IMR-90 (cell line): ENCODE data around the gene CERS1. TPM values are rescaled to one million over a fixed set of nuclear protein-coding genes. Genes with fewer than 3 reads are reported as not detected.

Experiments
- ATAC-seq: fragments of 200-7000 bp; cut with Tn5 transposase; 2 replicates; pipeline ENCODE4 v1.9.1; 2020; ENCODE audit warnings: low read depth, mild to moderate bottlenecking, moderate library complexity
- BruUV-seq: library from RNA; stranded (reverse); fragments of 400-500 nt; replicated peaks from 2 replicates; lab custom pipeline; 2021; lab: Mats Ljungman, UMichigan
- CTCF ChIA-PET: fragments of 300-600 bp; formaldehyde crosslinking; extraction: SDS; loops from one replicate; lab custom pipeline; 2021; ENCODE audit warnings: antibody characterized with exemption; lab: Yijun Ruan, JAX
- POLR2A ChIA-PET: fragments of 300-600 bp; sonication (Branson Sonifier 250); formaldehyde crosslinking; loops from one replicate; lab custom pipeline; 2022; ENCODE audit warnings: antibody characterized with exemption; ENCODE audit not compliant: unreplicated experiment; lab: Charles Lee
- DNase-seq: peaks from one replicate; pipeline ENCODE4 v3.0.0; 2013
- H2AFZ ChIP-seq: replicated peaks from 2 replicates; pipeline ENCODE3; 2013; ENCODE audit warnings: low read length, mild to moderate bottlenecking; ENCODE audit not compliant: poor library complexity
- H2AK5ac ChIP-seq: 2 replicates; pipeline ENCODE4 v1.6.1; 2013; ENCODE audit warnings: low read depth, low read length, inconsistent platforms
- H2AK9ac ChIP-seq: replicated peaks from 2 replicates; pipeline ENCODE3; 2013; ENCODE audit warnings: mild to moderate bottlenecking, low read depth, low read length, moderate library complexity; ENCODE audit not compliant: poor library complexity
- H2BK120ac ChIP-seq: 2 replicates; pipeline ENCODE4 v1.6.1; 2013; ENCODE audit warnings: low read depth, low read length, inconsistent platforms
- H2BK15ac ChIP-seq: 3 replicates; pipeline ENCODE4 v1.6.1; 2013; ENCODE audit warnings: low read depth, low read length, inconsistent platforms
- H2BK20ac ChIP-seq: 2 replicates; pipeline ENCODE4 v1.6.1; 2013; ENCODE audit warnings: low read depth, mild to moderate bottlenecking, inconsistent platforms, low read length, moderate library complexity
- H2BK5ac ChIP-seq: 2 replicates; pipeline ENCODE4 v1.6.1; 2013; ENCODE audit warnings: mild to moderate bottlenecking, low read depth, low read length, inconsistent platforms; ENCODE audit not compliant: poor library complexity, severe bottlenecking
- H3K14ac ChIP-seq: replicated peaks from 2 replicates; pipeline ENCODE4 v1.6.1; 2013; ENCODE audit warnings: low read depth, low read length, inconsistent platforms
- H3K18ac ChIP-seq: 2 replicates; pipeline ENCODE4 v1.6.1; 2013; ENCODE audit warnings: low read depth, low read length, control low read depth
- H3K23ac ChIP-seq: 2 replicates; pipeline ENCODE4 v1.6.1; 2013; ENCODE audit warnings: low read depth, low read length, inconsistent platforms
- H3K27ac ChIP-seq: 2 replicates; pipeline ENCODE4 v1.5.1; 2013; ENCODE audit warnings: mild to moderate bottlenecking, control low read depth, low read length; ENCODE audit not compliant: insufficient read depth
- H3K27me3 ChIP-seq: 2 replicates; pipeline ENCODE4 v1.6.1; 2013; ENCODE audit warnings: low read length; ENCODE audit not compliant: control insufficient read depth, insufficient read depth
- H3K36me3 ChIP-seq: 2 replicates; pipeline ENCODE4 v1.6.1; 2013; ENCODE audit warnings: low read length, mixed read lengths; ENCODE audit not compliant: control insufficient read depth, insufficient read depth
- H3K4ac ChIP-seq: 2 replicates; pipeline ENCODE4 v1.6.1; 2013; ENCODE audit warnings: low read depth, low read length, inconsistent platforms
- H3K4me1 ChIP-seq: 2 replicates; pipeline ENCODE4 v1.6.1; 2013; ENCODE audit warnings: low read length, mixed read lengths; ENCODE audit not compliant: control insufficient read depth, insufficient read depth
- H3K4me2 ChIP-seq: 2 replicates; pipeline ENCODE4 v1.6.1; 2013; ENCODE audit warnings: low read depth, mild to moderate bottlenecking, control low read depth, low read length, moderate library complexity
- H3K4me3 ChIP-seq: 2 replicates; pipeline ENCODE4 v1.5.1; 2013; ENCODE audit warnings: low read depth, mild to moderate bottlenecking, control low read depth, low read length, moderate library complexity; ENCODE audit not compliant: insufficient read depth
- H3K56ac ChIP-seq: 2 replicates; pipeline ENCODE4 v1.6.1; 2013; ENCODE audit warnings: low read length, inconsistent platforms; ENCODE audit not compliant: insufficient read depth; ENCODE audit errors: extremely low read depth
- H3K79me1 ChIP-seq, 2 experiments: 2 replicates each; pipeline ENCODE4 v1.6.1; 2013; ENCODE audit warnings: low read length in 2 of 2, inconsistent platforms in 1 of 2, low read depth in 1 of 2
- H3K9ac ChIP-seq: 2 replicates; pipeline ENCODE4 v1.6.1; 2013; ENCODE audit warnings: low read depth, low read length, control low read depth
- H3K9me1 ChIP-seq: 2 replicates; pipeline ENCODE4 v1.6.1; 2013; ENCODE audit warnings: low read length, inconsistent platforms; ENCODE audit not compliant: insufficient read depth
- H3K9me3 ChIP-seq: 2 replicates; pipeline ENCODE4 v1.6.1; 2013; ENCODE audit warnings: low read length; ENCODE audit not compliant: control insufficient read depth, insufficient read depth
- H4K20me1 ChIP-seq: 2 replicates; pipeline ENCODE4 v1.6.1; 2013; ENCODE audit warnings: low read length, inconsistent platforms; ENCODE audit not compliant: insufficient read depth
- H4K5ac ChIP-seq: 2 replicates; pipeline ENCODE4 v1.6.1; 2013; ENCODE audit warnings: mild to moderate bottlenecking, low read depth, low read length, control low read depth
- H4K8ac ChIP-seq, 2 experiments: 2 replicates each; pipeline ENCODE4 v1.6.1; 2013; ENCODE audit warnings: low read depth in 2 of 2, low read length in 2 of 2, control low read depth in 1 of 2, inconsistent platforms in 1 of 2
- H4K91ac ChIP-seq: 2 replicates; pipeline ENCODE4 v1.6.1; 2013; ENCODE audit warnings: low read depth, low read length, inconsistent platforms; ENCODE audit not compliant: insufficient read depth
- CHD1 ChIP-seq: IDR thresholded peaks from 2 replicates; pipeline ENCODE4 v1.6.1; 2012; ENCODE audit warnings: low read depth, low read length, improper control_type of control experiment
- RAD21 ChIP-seq: IDR thresholded peaks from 2 replicates; pipeline ENCODE4 v1.6.1; 2012; ENCODE audit warnings: low read length, improper control_type of control experiment
- WGBS, 2 experiments: methylation state at CpG; one replicate each; pipeline versions ENCODE4 v1.1.5 to v1.1.7; 2013; ENCODE audit warnings: missing lambda C conversion rate in 2 of 2; ENCODE audit not compliant: insufficient read length in 1 of 2; ENCODE audit errors: extremely low coverage in 2 of 2; 5-methylcytosine and 5-hydroxymethylcytosine counted together
- dilution Hi-C: fragments of 300-500 bp; cut with HindIII; formaldehyde crosslinking; loops from one replicate; pipeline ENCODE4 v1.14.3; 2018; ENCODE audit warnings: low sequenced_read_pairs; ENCODE audit not compliant: unreplicated experiment
- in situ Hi-C: fragments of 300-500 bp; cut with MboI; formaldehyde crosslinking; loops from 3 replicates; pipeline ENCODE4 v1.14.3; 2019; ENCODE audit warnings: low sequenced_read_pairs, inconsistent platforms, mixed read lengths
- intact Hi-C: fragments of 100-400 bp; cut with micrococcal nuclease; formaldehyde crosslinking; loops from 2 replicates; pipeline ENCODE4 v1.10.0; 2022
- polyA plus RNA-seq, 3 experiments: library from polyadenylated mRNA; depleted of rRNA; stranded (reverse); fragments of >200 nt; gene quantifications; 2 replicates each; pipeline ENCODE4 v1.2.3, GENCODE V29; 2012; ENCODE audit warnings: low replicate concordance in 1 of 3
- total RNA-seq: library from RNA; depleted of rRNA; stranded (reverse); fragments of >200 nt; gene quantifications from 2 replicates; pipeline ENCODE4 v1.2.3, GENCODE V29; 2012
- TF ChIP-seq, protein P1 (sequence below): conservative IDR thresholded peaks from 2 replicates; pipeline ENCODE4 v1.5.1; 2012; ENCODE audit warnings: mild to moderate bottlenecking, low read depth, low read length, improper control_type of control experiment

CERS1 gene
- total and polyA plus RNA-seq, 2 of the 4 experiments (the other 2 are of a cell fraction), result 0.90 to 4.3 TPM

DNA sequence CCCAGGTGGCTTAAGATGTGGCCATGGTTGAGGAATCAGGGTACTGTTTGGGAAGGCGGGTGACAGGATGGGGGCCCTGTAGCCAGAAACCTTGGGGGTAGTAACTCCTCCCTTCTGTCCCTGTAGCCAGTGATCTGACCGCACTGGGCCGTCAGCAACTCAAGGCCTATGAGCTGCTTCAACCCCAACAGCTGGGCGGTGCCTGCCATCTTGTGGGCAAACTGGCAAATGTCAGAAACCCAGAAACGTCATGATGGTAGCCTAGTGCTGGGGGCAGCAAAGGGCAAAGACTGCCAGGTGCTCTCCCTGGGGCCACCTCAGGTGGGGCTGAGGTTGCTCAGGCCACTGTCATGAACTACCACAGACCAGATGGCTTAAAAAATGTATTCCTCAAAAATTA is 19.7 kb upstream of the CERS1 start:
- Histone ChIP-seq H2BK20ac (no peak overlapping the region), H4K8ac (no peak overlapping the region), H3K9me3 (no peaks in the 10 kb centered on the region), H2BK5ac (no peak overlapping the region), H2AK9ac (peak overlapping the region; percentile 84), H2BK15ac (no peak overlapping the region), H2AK5ac (no peak overlapping the region), H4K20me1 (peaks cover 52% of the 10 kb centered on the region), H3K36me3 (peaks cover 31% of the 10 kb centered on the region), H3K18ac (no peak overlapping the region), H2AFZ (no peak overlapping the region), H3K4ac (no peak overlapping the region), H3K9ac (no peak overlapping the region), H4K5ac (no peak overlapping the region), H2BK120ac (no peak overlapping the region), H3K4me1 (peaks cover 5% of the 10 kb centered on the region), H3K23ac (no peak overlapping the region), H3K56ac (no peak overlapping the region), H3K79me1 (peaks cover 35 to 66% of the 10 kb centered on the region in 2 experiments), H3K27ac (no peak overlapping the region), H3K14ac (no peak overlapping the region), H3K4me3 (no peak overlapping the region), H3K9me1 (peaks cover 6% of the 10 kb centered on the region), H3K4me2 (no peak overlapping the region), H3K27me3 (no peaks in the 10 kb centered on the region), H4K91ac (no peak overlapping the region)
- intact Hi-C loops (loop anchor here (5.0 kb wide), 1 partner anchor 328 kb away; the partner anchor contains the start of gene REX1BD), in situ Hi-C loops (no loop called here), dilution Hi-C loops (no loop called here)
- BruUV-seq, result no TSS peak
- TF ChIP-seq, protein P1, sequence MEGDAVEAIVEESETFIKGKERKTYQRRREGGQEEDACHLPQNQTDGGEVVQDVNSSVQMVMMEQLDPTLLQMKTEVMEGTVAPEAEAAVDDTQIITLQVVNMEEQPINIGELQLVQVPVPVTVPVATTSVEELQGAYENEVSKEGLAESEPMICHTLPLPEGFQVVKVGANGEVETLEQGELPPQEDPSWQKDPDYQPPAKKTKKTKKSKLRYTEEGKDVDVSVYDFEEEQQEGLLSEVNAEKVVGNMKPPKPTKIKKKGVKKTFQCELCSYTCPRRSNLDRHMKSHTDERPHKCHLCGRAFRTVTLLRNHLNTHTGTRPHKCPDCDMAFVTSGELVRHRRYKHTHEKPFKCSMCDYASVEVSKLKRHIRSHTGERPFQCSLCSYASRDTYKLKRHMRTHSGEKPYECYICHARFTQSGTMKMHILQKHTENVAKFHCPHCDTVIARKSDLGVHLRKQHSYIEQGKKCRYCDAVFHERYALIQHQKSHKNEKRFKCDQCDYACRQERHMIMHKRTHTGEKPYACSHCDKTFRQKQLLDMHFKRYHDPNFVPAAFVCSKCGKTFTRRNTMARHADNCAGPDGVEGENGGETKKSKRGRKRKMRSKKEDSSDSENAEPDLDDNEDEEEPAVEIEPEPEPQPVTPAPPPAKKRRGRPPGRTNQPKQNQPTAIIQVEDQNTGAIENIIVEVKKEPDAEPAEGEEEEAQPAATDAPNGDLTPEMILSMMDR, result peak; percentile 42
- TF ChIP-seq CHD1 (no peak), RAD21 (peak; percentile 45)
- POLR2A ChIA-PET, result interaction anchor here (0.7 kb wide), 1 partner anchor 534 kb away, joined by 3 read pairs; no protein-coding TSS in a partner anchor
- CTCF ChIA-PET, result no interaction called here
- ATAC-seq, result no peak
- 56% methylated on average over 4 of the region's 5 CpGs; no CpG with 5 or more reads in 1 of the 2 experiments for WGBS, 2 experiments
- peak; percentile 30 for DNase-seq
